Left ventricle myocardium superior (tissue), 1 donor: Measurements from ENCODE around the gene CDK14. TPM values are rescaled to one million over a fixed set of nuclear protein-coding genes. Genes with fewer than 3 reads are reported as not detected.

Experiments
- ATAC-seq: fragments of 200-7000 bp; cut with Tn5 transposase; one replicate; pipeline ENCODE4 v1.9.1; 2020; ENCODE audit warnings: mild to moderate bottlenecking, moderate library complexity
- DNase-seq: peaks from one replicate; pipeline ENCODE4 v3.0.0-alpha.2; 2020
- intact Hi-C: fragments of 100-400 bp; cut with micrococcal nuclease; formaldehyde crosslinking; loops from one replicate; pipeline ENCODE4 v1.11.0; 2022
- total RNA-seq: library from RNA; stranded (reverse); fragmentation: NEBNext Ultra II Directional; extraction: Animal tissue kit (Norgen Biotek cat#: 25700); gene quantifications from one replicate; pipeline ENCODE4 v1.2.1, GENCODE V29; 2021
- donor health status: DM: no; HTN: yes; CAD: no; lungs with severe emphysema.

CDK14 gene
- total RNA-seq, 1 donor from 2014 or later: 23.9 TPM

- no peak for ATAC-seq
Measured at GRCh38 chr7:90946730-90947501, 350.8 kb downstream of the CDK14 start.

GRCh38 chr7:90948085-90948484 lies 352.0 kb downstream of the CDK14 start:
- intact Hi-C loops: no loop called here
- ATAC-seq (no peak), DNase-seq (no peak)

More at GRCh38 chr7:90946730-90947501, 350.8 kb downstream of the CDK14 start:
- intact Hi-C loops: no loop called here
- no peak for DNase-seq

GRCh38 chr7:90951229-90951628 lies 355.1 kb downstream of the CDK14 start:
- DNase-seq: no peak
- no peak for ATAC-seq
- intact Hi-C loops: no loop called here

GRCh38 chr7:90951986-90952954 lies 356.1 kb downstream of the CDK14 start:
- DNase-seq: no peak
- ATAC-seq: no peak
- intact Hi-C loops: no loop called here

GRCh38 chr7:90955641-90956207 lies 359.6 kb downstream of the CDK14 start:
- intact Hi-C loops: no loop called here
- no peak for ATAC-seq

GRCh38 chr7:90957883-90958282 lies 361.8 kb downstream of the CDK14 start:
- intact Hi-C loops: no loop called here
- no peak for DNase-seq
- ATAC-seq: no peak

More at GRCh38 chr7:90955641-90956207, 359.6 kb downstream of the CDK14 start:
- no peak for DNase-seq

- peak; percentile 45 for ATAC-seq
- intact Hi-C loops: no loop called here
- no peak for DNase-seq
Measured at GRCh38 chr7:90958647-90959046, 362.5 kb downstream of the CDK14 start.

- DNase-seq (no peak), ATAC-seq (no peak)
- intact Hi-C loops: no loop called here
Measured at GRCh38 chr7:90961037-90961725, 365.1 kb downstream of the CDK14 start.

GRCh38 chr7:90965211-90965610 lies 369.1 kb downstream of the CDK14 start:
- DNase-seq (no peak), ATAC-seq (peak; percentile 48)
- intact Hi-C loops: no loop called here

GRCh38 chr7:90966346-90966745 lies 370.2 kb downstream of the CDK14 start:
- no peak for ATAC-seq
- intact Hi-C loops: no loop called here
- no peak for DNase-seq

GRCh38 chr7:90968871-90969270 lies 372.8 kb downstream of the CDK14 start:
- intact Hi-C loops: no loop called here
- no peak for DNase-seq
- no peak for ATAC-seq

- intact Hi-C loops: no loop called here
- ATAC-seq (no peak), DNase-seq (no peak)
Measured at GRCh38 chr7:90972906-90973550, 376.9 kb downstream of the CDK14 start.

- no peak for DNase-seq
Measured at GRCh38 chr7:90977056-90977455, 380.9 kb downstream of the CDK14 start.

GRCh38 chr7:90980545-90980944 lies 384.4 kb downstream of the CDK14 start:
- ATAC-seq (no peak), DNase-seq (no peak)
- intact Hi-C loops: no loop called here

More at GRCh38 chr7:90977056-90977455, 380.9 kb downstream of the CDK14 start:
- no peak for ATAC-seq
- intact Hi-C loops: no loop called here

- ATAC-seq: no peak
- DNase-seq: no peak
- intact Hi-C loops: no loop called here
Measured at GRCh38 chr7:90982228-90982627, 386.1 kb downstream of the CDK14 start.

- intact Hi-C loops: no loop called here
- ATAC-seq (no peak), DNase-seq (no peak)
Measured at GRCh38 chr7:90984692-90985091, 388.6 kb downstream of the CDK14 start.

- DNase-seq (no peak), ATAC-seq (peak; percentile 64)
- intact Hi-C loops: no loop called here
Measured at GRCh38 chr7:90988516-90988915, 392.4 kb downstream of the CDK14 start.

GRCh38 chr7:90988996-90989765 lies 393.1 kb downstream of the CDK14 start:
- intact Hi-C loops: no loop called here
- no peak for DNase-seq
- no peak for ATAC-seq
